Measurements from ENCODE around the gene CORO1A.
"Not testable (repeated sequence)": the region's sequence is repeated elsewhere in the genome, so short reads cannot be mapped to it uniquely, and the experiment has no call there.

- not testable (repeated sequence) for TF ChIP-seq EZH2 (IDR thresholded peaks at IDR 0.05; ENCODE audit: borderline replicate concordance)
- TF ChIP-seq, protein P1, sequence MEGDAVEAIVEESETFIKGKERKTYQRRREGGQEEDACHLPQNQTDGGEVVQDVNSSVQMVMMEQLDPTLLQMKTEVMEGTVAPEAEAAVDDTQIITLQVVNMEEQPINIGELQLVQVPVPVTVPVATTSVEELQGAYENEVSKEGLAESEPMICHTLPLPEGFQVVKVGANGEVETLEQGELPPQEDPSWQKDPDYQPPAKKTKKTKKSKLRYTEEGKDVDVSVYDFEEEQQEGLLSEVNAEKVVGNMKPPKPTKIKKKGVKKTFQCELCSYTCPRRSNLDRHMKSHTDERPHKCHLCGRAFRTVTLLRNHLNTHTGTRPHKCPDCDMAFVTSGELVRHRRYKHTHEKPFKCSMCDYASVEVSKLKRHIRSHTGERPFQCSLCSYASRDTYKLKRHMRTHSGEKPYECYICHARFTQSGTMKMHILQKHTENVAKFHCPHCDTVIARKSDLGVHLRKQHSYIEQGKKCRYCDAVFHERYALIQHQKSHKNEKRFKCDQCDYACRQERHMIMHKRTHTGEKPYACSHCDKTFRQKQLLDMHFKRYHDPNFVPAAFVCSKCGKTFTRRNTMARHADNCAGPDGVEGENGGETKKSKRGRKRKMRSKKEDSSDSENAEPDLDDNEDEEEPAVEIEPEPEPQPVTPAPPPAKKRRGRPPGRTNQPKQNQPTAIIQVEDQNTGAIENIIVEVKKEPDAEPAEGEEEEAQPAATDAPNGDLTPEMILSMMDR (IDR thresholded peaks at IDR 0.05; ENCODE audit: poor library complexity), result not testable (repeated sequence)
Measured at GRCh38 chr16:30193615-30194014, 10.2 kb downstream of the CORO1A start, which contains the start of the genes BOLA2B and SLX1A.
